Measurements from ENCODE around the gene TAX1BP3.

TAX1BP3 gene

GRCh38 chr17:3621146-3621720 lies 47.1 kb downstream of the TAX1BP3 start:
- DNase-seq = no peak

- no peak for DNase-seq
Observed at GRCh38 chr17:3615160-3615870, 53.1 kb downstream of the TAX1BP3 start.

GRCh38 chr17:3613124-3613523 lies 55.3 kb downstream of the TAX1BP3 start:
- no peak for DNase-seq

Data from NCI-H2107 (cell line).